NCI-H146 treated with DMSO at 0.1 percent for 48 hours (cell line): Measurements from ENCODE around the gene ZCRB1.
A peak's percentile ranks its signal among the peaks of the same experiment; 100 is the strongest.
"Not testable (repeated sequence)": the region's sequence is repeated elsewhere in the genome, so short reads cannot be mapped to it uniquely, and the experiment has no call there.

Source experiments
- DNase-seq: peaks from one replicate; lab custom pipeline; 2025; ENCODE audit not compliant: unreplicated experiment; lab: John Stamatoyannopoulos, UW

ZCRB1 gene

DNA sequence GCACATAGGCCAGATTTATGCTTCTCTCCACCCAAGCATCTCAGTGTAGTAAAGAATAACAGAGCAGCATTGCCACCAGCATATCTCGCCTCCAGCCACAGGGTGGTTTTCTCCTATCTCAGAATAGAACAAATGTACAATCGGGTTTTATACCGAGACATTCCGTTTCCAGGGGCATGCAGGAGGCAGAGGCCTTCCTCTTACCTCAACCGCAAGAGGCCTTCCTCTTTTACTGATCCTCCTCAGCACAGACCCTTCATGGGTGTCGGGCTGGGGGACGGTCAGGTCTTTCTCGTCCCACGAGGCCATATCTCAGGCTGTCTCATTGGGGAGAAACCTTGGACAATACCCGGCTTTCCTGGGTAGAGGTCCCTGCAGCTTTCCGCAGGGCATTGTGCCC is 4.2 kb upstream of the ZCRB1 start:
- not testable (repeated sequence) for DNase-seq

DNA sequence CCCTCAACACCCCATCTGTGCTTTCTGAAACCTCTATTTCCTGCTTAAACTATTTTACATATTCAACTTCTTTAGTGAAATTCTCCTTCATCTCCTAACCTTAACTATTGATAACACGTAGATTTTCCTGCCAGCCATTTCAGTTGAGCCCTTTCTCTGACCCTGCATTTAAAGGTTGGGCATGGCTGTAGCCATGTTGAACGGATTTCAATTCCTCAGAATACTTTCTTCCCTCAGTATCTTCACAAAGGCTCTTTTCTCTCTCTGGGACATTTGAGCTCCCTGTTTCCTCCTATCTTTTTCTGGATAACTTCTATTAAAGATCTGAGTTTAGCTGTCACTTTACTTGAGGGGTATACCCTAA is 1.3 kb upstream of the ZCRB1 start:
- DNase-seq: no peak

DNA sequence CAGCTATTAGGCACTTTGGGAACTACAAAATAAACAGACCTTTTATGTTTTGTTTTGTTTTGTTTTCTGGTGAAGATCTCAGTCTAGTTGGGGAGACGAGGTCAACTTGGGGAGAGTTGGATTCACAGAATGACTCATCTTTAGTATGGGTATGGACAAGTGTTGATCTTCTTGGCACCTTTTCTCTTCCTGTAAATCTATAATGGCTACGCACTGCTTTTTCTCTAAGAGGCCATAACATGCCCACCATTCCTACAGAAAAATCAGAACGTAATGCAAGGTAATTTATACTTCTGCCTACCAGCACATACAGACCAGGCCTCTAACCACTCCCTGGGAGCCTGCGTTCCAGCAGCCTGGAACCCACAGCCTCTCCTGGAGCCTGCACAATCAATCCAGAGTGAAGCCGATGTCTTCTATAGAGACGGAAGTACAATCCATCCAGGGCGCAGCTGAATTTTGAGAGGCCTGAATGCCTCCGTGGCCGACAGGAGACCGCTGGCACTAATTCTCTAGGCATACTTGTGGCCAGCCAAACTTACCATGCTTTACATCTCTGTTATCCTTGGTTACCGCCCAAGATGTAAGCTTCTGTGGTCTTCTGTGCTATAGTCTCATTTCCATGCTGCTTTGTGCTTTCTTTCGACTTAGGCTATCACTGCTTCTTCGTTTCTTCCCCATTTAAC is 790 bp upstream of the ZCRB1 start:
- no peak for DNase-seq

DNA sequence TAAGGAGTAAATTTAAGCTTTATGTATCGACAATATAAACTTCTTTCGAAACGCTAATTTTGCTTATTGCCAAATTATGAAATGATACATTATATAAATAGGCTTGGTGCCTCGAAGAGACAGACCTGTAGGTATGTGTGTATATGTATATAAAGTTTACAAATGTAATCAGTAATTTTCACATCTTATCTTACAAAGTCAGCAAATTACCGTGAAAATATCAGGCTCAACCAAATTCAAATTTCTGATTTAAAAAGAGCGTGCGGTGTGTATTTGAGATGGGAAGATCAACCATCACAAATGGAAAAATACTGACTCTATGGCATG is 605 bp downstream of the ZCRB1 start:
- DNase-seq: no peak

DNA sequence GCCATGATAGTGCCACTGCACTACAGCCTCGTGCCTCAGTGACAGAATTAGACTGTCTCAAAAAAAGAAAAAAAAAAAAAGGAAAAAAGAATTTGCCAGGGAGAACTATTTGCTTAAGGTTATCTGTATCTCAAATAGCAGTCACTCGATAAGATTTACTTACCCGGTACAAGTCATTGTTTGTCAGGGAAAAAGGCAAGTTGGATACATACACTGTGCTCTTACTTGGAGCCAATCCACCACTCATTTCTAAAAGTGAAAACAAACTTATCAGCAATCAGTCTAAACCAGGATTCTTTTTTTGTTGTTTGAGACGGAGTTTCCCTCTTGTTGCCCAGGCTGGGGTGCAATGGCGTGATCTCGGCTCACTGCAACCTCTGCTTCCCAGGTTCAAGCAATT is 2.0 kb downstream of the ZCRB1 start:
- DNase-seq: no peak

DNA sequence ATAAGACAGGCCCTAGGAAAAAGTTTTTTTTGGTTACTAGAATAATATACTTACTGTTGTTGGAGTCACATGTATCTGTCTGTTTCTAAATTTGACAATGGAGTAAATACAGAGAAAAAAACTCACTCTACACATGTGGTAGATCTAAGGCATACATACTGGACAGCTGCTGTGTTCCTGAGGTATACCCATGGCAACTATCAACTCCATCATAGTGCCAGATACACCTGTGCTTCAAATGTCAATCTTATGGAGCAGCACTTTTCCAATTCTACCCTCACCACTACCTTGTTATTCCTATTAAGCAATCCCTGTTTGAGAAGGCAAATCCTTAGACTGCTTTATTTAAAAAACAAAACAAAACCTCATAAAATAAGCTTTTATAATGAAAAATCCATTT is 3.3 kb downstream of the ZCRB1 start:
- no peak for DNase-seq

DNA sequence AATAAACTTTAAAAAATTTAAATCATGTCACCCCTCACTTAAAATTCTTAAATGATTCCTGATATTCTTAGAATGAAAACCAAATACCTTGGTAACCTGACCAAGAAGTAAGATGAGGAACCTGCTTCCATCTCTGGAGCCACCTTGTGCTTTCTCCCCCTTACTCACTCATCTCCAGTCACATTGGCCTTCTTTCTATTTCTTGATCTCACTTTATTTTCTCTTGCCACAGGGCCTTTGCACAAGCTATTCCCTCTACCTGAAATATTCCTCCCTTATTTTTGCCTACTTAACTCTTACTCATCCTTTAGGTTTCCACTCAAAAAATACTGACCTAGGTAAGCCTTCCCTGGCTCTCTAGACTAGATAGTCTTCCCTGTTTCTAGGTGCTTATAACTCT is 5.1 kb downstream of the ZCRB1 start:
- no peak for DNase-seq

DNA sequence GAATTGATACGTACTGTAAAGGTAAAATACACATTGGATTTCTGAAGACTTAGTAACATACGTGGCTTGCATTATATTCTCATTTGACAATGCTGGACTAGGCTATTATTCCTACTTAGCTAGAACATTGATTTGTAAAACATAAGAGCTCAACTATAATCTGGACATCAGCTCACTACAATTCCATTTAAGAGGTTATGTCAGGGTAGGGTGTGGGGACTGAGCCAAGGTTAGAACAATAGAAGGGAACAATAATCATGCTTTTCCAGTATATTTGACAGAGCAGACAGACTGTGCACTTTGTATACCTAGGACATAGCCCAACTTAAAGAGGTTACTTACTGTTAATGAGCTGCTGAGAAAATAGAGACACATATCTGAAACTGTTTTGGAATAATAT is 10.8 kb downstream of the ZCRB1 start:
- DNase-seq: no peak

DNA sequence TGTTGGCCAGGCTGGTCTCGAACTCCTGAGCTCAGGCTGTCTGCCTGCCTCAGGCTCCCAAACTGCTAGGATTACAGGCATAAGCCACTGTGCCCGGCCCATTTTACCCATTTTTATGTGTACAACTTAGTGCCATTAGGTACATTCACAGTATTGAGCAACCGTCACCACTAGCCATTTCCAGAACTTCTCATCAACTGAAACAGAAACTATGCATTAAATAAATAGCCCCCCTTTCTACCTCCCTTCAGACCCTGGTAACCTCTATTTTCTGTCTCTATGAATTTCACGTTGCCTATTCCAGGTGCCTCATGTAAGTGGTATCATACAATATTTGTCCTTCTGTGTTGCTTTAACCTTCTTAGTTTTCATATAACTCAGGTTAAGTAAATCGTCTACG is 15.9 kb downstream of the ZCRB1 start:
- no peak for DNase-seq

DNA sequence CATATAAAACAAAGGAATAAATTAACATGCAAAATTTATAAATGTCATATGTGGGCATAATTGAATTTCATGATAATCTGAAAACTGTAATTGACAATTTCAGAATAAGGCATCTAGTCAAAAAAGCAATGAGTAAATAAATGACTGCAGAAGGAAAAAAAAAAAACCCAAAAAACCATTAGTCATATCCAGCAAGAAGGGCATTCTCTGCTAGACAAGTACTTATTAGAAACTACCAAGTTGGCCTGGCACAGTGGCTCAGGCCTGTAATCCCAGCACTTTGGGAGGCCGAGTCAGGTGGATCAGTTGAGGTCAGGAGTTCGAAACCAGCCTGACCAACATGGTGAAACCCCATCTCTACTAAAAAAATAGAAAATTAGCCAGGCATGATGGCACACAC is 17.5 kb downstream of the ZCRB1 start:
- no peak for DNase-seq

DNA sequence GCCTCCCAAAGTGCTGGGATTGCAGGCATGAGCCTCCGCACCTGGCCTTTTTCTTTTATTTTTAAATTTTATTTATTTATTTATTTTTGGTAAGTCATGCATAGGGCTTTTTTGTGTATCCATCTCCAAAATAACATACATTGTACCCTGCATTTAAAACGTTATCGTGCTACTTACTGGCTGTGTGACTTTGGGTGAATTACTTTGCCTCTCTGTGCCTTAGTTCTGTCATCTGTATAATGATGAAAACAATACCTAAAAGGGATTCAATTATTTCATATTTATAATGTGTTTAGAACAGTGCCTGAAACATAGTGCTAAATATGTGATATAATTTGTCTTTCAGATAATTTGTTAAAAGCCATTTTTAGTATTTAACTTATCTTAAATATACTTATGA is 19.6 kb downstream of the ZCRB1 start:
- no peak for DNase-seq

DNA sequence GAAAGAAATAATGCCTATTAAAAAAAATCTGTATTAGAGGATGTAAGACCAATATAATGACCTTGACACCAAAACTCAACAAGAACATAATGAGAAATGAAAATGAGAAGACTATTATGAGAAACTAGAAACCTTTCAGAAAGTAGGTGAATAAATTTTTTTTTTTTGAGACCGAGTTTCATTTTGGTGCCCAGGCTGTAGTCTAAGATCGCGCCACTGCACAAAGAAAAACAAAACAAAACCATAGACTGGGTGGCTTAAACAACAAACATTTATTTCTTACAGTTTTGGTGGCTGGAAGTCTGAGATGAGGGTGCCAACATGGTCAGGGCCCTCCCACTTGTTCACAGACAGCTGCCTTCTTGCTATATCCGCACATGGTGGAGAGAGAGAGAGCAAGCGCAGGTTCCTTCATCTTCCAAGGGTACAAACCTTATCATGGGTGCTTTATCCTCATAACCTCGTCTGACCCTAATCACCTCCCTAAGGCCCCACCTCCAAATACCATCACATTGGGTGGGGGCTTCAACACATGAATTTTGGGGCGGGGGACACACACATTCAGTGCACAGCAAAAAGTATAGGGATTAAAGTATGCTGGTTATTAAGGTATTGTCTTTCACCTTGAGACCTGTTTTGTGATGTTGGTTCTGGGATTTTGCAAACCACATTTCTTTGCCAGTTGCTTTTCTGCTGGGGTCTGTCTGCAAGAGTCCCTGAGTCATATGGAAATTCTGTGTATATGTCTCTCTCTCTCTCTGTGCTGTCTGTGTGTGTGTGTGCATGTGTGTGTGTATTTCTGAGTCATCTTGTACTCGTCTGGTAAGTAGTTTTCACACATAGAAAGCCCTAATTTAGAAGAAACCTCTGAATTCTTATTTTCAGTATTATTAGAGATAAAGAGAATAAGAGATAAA is 26.2 kb downstream of the ZCRB1 start:
- DNase-seq: no peak

DNA sequence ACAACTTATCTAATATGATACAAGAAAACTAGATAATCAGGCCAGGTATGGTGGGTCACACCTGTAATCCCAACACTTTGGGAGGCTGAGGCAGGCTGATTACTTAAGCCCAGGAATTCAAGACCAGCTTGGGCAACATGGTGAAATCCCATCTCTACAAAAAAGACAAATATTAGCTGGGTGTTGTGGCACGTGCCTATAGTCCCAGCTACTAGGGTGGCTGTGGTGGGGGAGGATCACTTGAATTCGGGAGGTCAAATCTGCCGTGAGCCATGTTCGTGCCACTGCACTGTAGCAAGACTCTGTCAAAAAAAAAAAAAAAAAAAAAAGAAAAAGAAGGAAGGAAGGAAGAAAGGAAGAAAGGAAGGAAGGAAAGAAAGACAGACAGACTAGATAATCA is 27.0 kb downstream of the ZCRB1 start:
- no peak for DNase-seq

DNA sequence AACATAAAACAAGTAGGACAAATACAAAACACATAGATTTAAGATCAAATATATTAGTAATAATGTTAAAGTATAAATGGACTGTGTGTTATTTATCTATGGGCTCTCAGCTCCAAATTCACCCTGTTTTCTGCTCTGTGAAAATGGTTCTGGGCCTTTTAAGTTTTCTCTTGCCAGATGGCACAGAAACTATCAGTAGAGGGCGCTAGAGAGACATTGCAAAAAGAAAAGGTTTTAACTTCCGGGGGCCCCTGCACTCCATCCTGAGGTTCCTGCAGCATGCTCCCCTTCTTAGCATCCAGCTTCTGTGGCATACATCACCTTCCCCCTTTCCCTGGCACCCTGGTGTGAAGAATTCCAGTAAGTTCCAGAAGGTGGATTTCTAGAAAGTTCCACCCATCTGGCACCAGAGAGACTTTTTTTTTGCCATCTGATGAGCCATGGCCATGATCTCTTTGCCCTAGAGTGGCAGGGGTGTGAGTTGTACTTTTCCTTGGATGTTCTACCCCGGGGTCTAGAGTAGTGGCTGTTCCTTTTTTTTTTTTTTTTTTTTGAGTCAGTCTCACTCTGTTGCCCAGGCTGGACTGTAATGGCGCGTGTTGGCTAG is 29.3 kb downstream of the ZCRB1 start:
- DNase-seq: peak; percentile 19

DNA sequence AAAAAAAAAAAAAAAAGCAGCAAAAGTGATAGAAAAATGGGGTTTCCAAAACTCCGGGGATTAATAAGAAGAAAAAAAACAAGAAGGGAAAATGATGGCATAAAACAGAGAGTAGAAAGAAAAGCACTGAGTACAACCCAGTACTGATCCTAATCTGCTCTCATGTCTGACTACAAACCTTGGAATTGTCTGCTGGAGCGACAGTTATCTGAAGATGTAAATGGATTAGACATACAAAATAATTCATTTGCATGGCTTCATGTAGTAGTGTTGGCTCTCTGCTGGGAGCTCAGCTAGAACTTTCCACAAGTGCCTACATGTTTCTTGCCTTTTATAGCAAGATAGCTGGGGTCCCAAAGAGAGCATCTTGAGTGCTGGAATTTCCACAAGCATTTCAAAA is 34.2 kb downstream of the ZCRB1 start:
- DNase-seq: no peak

DNA sequence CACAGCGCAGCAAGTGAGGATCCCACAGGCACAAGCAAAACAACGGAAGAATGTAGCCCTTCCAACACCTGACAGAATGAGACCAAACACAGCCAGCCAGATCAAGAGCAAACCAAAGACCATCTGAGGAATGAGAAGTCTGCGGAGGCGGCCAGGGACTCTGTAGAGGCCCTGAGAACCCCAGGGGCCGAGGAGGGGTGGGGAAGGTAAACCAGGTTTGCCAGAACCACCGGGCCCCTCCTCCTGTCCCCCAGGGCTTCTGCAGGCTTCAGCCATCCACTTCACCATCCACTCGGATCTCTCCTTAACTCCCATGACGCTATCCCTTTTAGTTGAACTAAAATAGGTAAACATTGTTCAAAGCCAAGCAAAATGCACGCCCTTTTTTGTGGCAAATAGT is 37.4 kb downstream of the ZCRB1 start:
- DNase-seq: no peak

DNA sequence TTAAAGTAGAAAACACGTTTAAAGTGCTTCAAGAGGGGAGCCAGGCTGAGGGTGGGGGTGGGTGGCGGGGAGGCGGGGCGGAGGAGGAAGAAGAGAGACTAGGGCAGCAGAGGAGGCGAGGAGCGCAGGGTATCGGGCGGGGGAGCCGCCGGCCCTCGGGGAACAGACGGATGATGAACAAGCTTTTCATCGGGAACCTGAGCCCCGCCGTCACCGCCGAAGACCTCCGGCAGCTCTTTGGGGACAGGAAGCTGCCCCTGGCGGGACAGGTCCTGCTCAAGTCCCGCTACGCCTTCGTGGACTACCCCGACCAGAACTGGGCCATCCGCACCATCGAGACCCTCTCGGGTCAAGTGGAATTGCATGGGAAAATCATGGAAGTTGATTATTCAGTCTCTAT is 39.2 kb downstream of the ZCRB1 start:
- DNase-seq: no peak

DNA sequence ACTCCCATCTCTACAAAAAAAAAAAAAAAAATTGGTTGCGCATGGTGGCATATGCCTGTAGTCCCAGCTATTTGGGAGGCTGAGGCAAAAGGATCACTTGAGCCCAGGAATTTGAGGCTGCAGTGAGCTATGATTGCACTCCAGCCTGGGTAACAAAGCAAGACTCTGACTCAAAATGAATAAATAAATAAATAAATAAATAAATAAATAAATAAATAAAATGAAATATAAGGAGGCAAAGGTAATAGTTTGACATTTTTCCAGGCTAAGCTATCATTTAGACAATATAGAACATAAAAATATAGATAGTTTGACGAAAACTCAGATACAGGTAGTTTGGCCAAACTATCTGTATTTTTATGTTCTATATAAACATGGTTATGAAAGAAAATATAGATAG is 40.5 kb downstream of the ZCRB1 start:
- no peak for DNase-seq

DNA sequence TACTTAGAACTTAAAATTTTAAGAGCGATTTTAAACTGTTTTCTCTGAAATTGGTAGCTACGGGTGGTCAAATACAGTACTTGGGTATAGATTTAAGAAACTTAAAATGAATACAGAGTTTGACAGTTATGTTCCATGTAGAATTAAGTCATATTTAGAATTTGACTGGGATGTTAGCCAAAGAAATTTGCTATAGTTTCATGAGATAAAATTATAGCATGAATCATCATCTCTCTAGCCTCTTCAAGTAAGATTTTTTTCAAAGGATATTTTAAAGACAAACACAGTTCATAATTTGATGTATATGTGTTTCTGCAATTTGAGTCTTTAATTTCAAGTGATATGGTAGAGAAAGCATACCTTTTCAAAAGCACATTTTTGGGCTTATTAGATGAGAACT is 41.0 kb downstream of the ZCRB1 start:
- no peak for DNase-seq

DNA sequence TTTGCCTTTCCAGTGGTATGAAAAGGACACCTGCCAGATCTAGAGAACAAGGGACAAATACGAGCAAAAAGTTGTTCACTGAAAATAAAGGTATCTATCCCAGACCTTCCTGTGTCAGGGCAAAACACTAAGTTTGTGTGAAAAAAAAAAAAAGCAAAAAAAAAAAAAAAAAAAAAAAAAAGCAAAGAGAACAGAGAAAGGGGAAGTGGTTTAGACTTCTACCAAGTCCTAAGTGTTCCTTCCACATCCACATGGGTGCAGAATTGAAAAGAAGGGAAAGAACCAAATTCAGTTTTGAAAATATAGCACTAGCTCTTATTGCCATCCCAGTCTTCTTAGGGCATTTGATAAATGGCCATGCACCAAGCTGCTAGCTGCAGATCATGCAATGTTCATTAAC is 41.7 kb downstream of the ZCRB1 start:
- DNase-seq: no peak

DNA sequence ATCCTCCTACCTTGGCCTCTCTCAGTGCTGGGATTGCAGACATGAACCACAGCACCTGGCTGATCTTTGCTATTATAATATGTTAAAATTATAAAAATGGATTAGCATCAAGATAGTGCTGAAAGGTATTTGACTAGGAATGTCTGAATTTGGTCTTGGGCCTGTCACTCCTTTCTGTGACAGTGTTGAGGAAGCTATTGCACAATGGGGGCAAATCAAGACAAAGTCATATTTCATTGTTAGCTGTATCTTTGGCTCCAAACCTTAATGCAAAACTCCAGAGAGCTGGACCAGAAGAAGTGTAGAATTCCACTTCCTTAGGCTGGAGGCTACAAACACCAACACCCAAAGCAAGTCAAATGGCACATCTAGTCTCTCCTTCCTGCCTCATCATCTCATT is 42.2 kb downstream of the ZCRB1 start:
- DNase-seq: no peak

DNA sequence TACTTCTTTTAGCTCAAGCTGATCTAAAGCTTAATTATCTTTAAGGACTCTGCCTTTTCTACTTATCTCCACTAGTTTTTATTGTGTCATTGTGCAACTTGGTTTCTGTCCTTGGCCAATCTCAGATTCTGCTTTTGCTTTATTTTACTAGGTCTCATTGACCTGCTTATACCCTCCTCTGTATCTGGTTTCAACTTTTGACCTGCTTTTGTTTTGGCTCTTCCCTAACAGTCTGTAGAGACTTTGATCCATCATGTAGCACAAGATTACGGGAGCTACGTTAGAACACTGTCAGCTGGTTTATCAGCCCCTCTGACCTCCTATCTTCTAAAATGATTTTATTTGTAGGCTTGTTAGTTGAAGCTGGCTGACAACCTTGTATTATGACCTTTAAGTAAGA is 43.6 kb downstream of the ZCRB1 start:
- no peak for DNase-seq
